Endothelial cell of umbilical vein (primary cell): ENCODE results near the gene ZDHHC18. TPM values are rescaled to one million over a fixed set of nuclear protein-coding genes. Genes with fewer than 3 reads are reported as not detected.

Experiments
- BruUV-seq: library from RNA; stranded (reverse); fragments of 400-500 nt; replicated peaks from 2 replicates; lab custom pipeline; 2021; lab: Mats Ljungman, UMichigan
- CTCF ChIA-PET: fragments of 300-600, 350-600 bp; sonication (Branson Sonifier 250); formaldehyde crosslinking; loops from one replicate; lab custom pipeline; 2021; ENCODE audit warnings: antibody characterized with exemption, inconsistent platforms; lab: Charles Lee
- POLR2A ChIA-PET: fragments of 300-600, 350-600 bp; sonication (Branson Sonifier 250); formaldehyde crosslinking; loops from one replicate; lab custom pipeline; 2021; ENCODE audit warnings: antibody characterized with exemption, inconsistent platforms; lab: Charles Lee
- DNase-seq: peaks from one replicate; pipeline ENCODE4 v3.0.0-alpha.2; 2011; ENCODE audit warnings: low read depth, low spot score
- FAIRE-seq: peaks from 2 replicates; lab custom pipeline; 2011; peaks lifted over from hg19 to GRCh38; lab: Jason Lieb, UNC
- H2AFZ ChIP-seq: 2 replicates; pipeline ENCODE4 v1.6.0; 2012; ENCODE audit warnings: low read depth, low read length, control low read depth, inconsistent platforms
- H3K27ac ChIP-seq: 2 replicates; pipeline ENCODE4 v1.5.1; 2011; ENCODE audit warnings: low read depth, mild to moderate bottlenecking, control low read depth, low read length, moderate library complexity; ENCODE audit not compliant: insufficient read depth
- H3K27me3 ChIP-seq, 2 experiments: 2 replicates each; pipeline versions ENCODE4 v1.6.0 to v1.6.1; 2011; ENCODE audit warnings: low read length in 2 of 2, mixed read lengths in 1 of 2; ENCODE audit not compliant: control insufficient read depth in 2 of 2, insufficient read depth in 2 of 2
- H3K36me3 ChIP-seq, 2 experiments: 2 replicates in 1 of 2; 3 replicates in 1 of 2; pipeline ENCODE4 v1.5.1; 2011; ENCODE audit warnings: low read length in 2 of 2, mild to moderate bottlenecking in 1 of 2, moderate library complexity in 1 of 2; ENCODE audit not compliant: control insufficient read depth in 2 of 2, insufficient read depth in 2 of 2; ENCODE audit errors: extremely low read depth in 1 of 2
- H3K4me1 ChIP-seq: 3 replicates; pipeline ENCODE4 v1.5.1; 2011; ENCODE audit warnings: mild to moderate bottlenecking, low read length; ENCODE audit not compliant: control insufficient read depth, insufficient read depth; ENCODE audit errors: extremely low read depth
- H3K4me2 ChIP-seq: 2 replicates; pipeline ENCODE4 v1.6.1; 2011; ENCODE audit warnings: low read length, control low read depth, mixed read lengths; ENCODE audit not compliant: insufficient read depth
- H3K4me3 ChIP-seq, 3 experiments: fragments of 200-600 bp in 1 of 3; sonication (generic), shearing (Covaris generic) in 1 of 3; replicated peaks in 1 of 3; 2 replicates each; pipeline ENCODE4 v1.5.1; 2011 to 2016; ENCODE audit warnings: control low read depth in 3 of 3, low read length in 3 of 3, mild to moderate bottlenecking in 2 of 3, inconsistent platforms in 1 of 3, low read depth in 1 of 3, moderate library complexity in 1 of 3; ENCODE audit not compliant: insufficient read depth in 1 of 3
- H3K79me2 ChIP-seq: 2 replicates; pipeline ENCODE4 v1.6.0; 2012; ENCODE audit warnings: low read length, inconsistent platforms; ENCODE audit not compliant: control insufficient read depth, insufficient read depth
- H3K9ac ChIP-seq: replicated peaks from 2 replicates; pipeline ENCODE3; 2011; ENCODE audit warnings: low read length, control low read depth; ENCODE audit not compliant: insufficient read depth; ENCODE audit errors: extremely low read depth
- H3K9me1 ChIP-seq: replicated peaks from 3 replicates; pipeline ENCODE4 v1.6.0; 2011; ENCODE audit warnings: mild to moderate bottlenecking, low read length; ENCODE audit not compliant: control insufficient read depth, insufficient read depth; ENCODE audit errors: extremely low read depth
- H3K9me3 ChIP-seq: replicated peaks from 2 replicates; pipeline ENCODE4 v1.5.1; 2012; ENCODE audit warnings: low read length, inconsistent platforms; ENCODE audit not compliant: control insufficient read depth, insufficient read depth
- H4K20me1 ChIP-seq: replicated peaks from 2 replicates; pipeline ENCODE3; 2011; ENCODE audit warnings: mild to moderate bottlenecking, low read length; ENCODE audit not compliant: control insufficient read depth, insufficient read depth; ENCODE audit errors: extremely low read depth
- CTCF ChIP-seq, 2 donors: IDR thresholded peaks; 1 replicate in 1 of 2; 2 replicates in 1 of 2; pipeline ENCODE4 v1.5.1; 2011; ENCODE audit warnings: low read length in 2 of 2, mild to moderate bottlenecking in 2 of 2, moderate library complexity in 2 of 2, control low read depth in 1 of 2, inconsistent platforms in 1 of 2, low read depth in 1 of 2; ENCODE audit not compliant: insufficient read depth in 1 of 2; ENCODE audit errors: extremely low read depth in 1 of 2
- EZH2 ChIP-seq: IDR thresholded peaks from 2 replicates; pipeline ENCODE4 v1.6.1; 2012; ENCODE audit warnings: borderline replicate concordance, low read depth, mild to moderate bottlenecking, moderate library complexity, low read length, inconsistent platforms; ENCODE audit not compliant: severe bottlenecking
- FOS ChIP-seq: IDR thresholded peaks from 2 replicates; pipeline ENCODE4 v1.6.1; 2011; ENCODE audit warnings: mild to moderate bottlenecking, low read length, moderate library complexity, borderline replicate concordance; ENCODE audit not compliant: insufficient read depth
- GATA2 ChIP-seq: IDR thresholded peaks from 2 replicates; pipeline ENCODE4 v1.7.0; 2011; ENCODE audit warnings: low read depth, mild to moderate bottlenecking, moderate library complexity, mixed read lengths, low read length; ENCODE audit not compliant: insufficient read length, insufficient read depth
- JUN ChIP-seq: IDR thresholded peaks from 2 replicates; pipeline ENCODE4 v1.6.1; 2011; ENCODE audit warnings: borderline replicate concordance, low read depth; ENCODE audit not compliant: insufficient read length, insufficient read depth
- MAX ChIP-seq: IDR thresholded peaks from 2 replicates; pipeline ENCODE4 v1.6.1; 2011; ENCODE audit not compliant: insufficient read depth, insufficient read length
- MYC ChIP-seq: IDR thresholded peaks from one replicate; pipeline ENCODE4 v1.6.1; 2011; ENCODE audit warnings: mild to moderate bottlenecking, low read depth, low read length
- POLR2A ChIP-seq: IDR thresholded peaks from 2 replicates; pipeline ENCODE4 v1.6.1; 2012; ENCODE audit warnings: low read depth, mild to moderate bottlenecking, control low read depth, low read length
- POLR2AphosphoS5 ChIP-seq: IDR thresholded peaks from 2 replicates; pipeline ENCODE4 v1.6.1; 2012; ENCODE audit warnings: low read depth, mild to moderate bottlenecking, control low read depth, low read length, moderate library complexity; ENCODE audit not compliant: insufficient read depth
- dilution Hi-C: fragments of 300-500 bp; cut with MboI; formaldehyde crosslinking; loops from one replicate; pipeline ENCODE4 v1.15.0; 2019; ENCODE audit warnings: low sequenced_read_pairs; ENCODE audit not compliant: extremely low pct_ligation_motif_present
- intact Hi-C: fragments of 100-400 bp; cut with micrococcal nuclease; formaldehyde crosslinking; loops from one replicate; pipeline ENCODE4 v1.10.0; 2022
- polyA plus RNA-seq, 4 experiments: library from polyadenylated mRNA; depleted of rRNA in 3 of 4; stranded (reverse) in 3 of 4; unstranded in 1 of 4; fragments of >200 nt; gene quantifications; 2 replicates each; pipeline versions ENCODE4 v1.2.1 to v1.2.3, GENCODE V29; 2011 to 2012; ENCODE audit warnings: missing spikeins in 1 of 4
- total RNA-seq: library from RNA; stranded (reverse); gene quantifications from 2 replicates; pipeline ENCODE4 v1.2.3, GENCODE V29; 2021

Gene ZDHHC18
- total and polyA plus RNA-seq, 2 donors (not counting 3 experiments of a cell fraction or from before 2014, with no cell fraction given) = 25.2 to 48.2 TPM

- Histone ChIP-seq H3K4me3 (no peak overlapping the region), H3K27me3 (no peaks in the 10 kb centered on the region), H3K9ac (no peak overlapping the region), H3K4me1 (no peaks in the 10 kb centered on the region), H2AFZ (no peak overlapping the region), H3K79me2 (no peaks in the 10 kb centered on the region), H3K27ac (no peak overlapping the region), H4K20me1 (no peaks in the 10 kb centered on the region), H3K36me3 (peaks cover 12 to 32% of the 10 kb centered on the region in 2 experiments), H3K9me3 (no peaks in the 10 kb centered on the region), H3K9me1 (no peaks in the 10 kb centered on the region), H3K4me2 (no peak overlapping the region)
- FAIRE-seq (no peak), DNase-seq (no peak)
- TF ChIP-seq POLR2A (no peak), JUN (no peak), POLR2AphosphoS5 (no peak), GATA2 (no peak), FOS (no peak), EZH2 (no peak), CTCF (IDR thresholded peaks at IDR 0.05; ENCODE audit: extremely low read depth in 1 of 2, insufficient read depth in 1 of 2, low read depth in 1 of 2, low read length in 2 of 2) (no peak), MYC (no peak), MAX (no peak)
- ChIA-PET CTCF (interaction anchor here (1.0 to 1.9 kb wide), 3 partner anchors 10 to 253 kb away, joined by 4 to 7 read pairs (median 5); no protein-coding TSS in a partner anchor), POLR2A (no interaction called here)
- dilution Hi-C loops = no loop called here
- intact Hi-C loops = no loop called here
- BruUV-seq = no TSS peak
Measured at GRCh38 chr1:26854906-26855305, 28.4 kb downstream of the ZDHHC18 start.
